Stimulated activated CD4-positive, alpha-beta T cell treated with anti-CD3 and anti-CD28 coated beads, Interleukin-15, amount 100 ng/mL, for 48 hours (primary cell): ENCODE results near the gene ACTN2.

Experiments used
- DNase-seq, 2 donors: peaks; one replicate each; pipeline ENCODE4 v3.0.0-alpha.2; 2020; ENCODE audit warnings: low read depth in 2 of 2

The ACTN2 gene

DNA sequence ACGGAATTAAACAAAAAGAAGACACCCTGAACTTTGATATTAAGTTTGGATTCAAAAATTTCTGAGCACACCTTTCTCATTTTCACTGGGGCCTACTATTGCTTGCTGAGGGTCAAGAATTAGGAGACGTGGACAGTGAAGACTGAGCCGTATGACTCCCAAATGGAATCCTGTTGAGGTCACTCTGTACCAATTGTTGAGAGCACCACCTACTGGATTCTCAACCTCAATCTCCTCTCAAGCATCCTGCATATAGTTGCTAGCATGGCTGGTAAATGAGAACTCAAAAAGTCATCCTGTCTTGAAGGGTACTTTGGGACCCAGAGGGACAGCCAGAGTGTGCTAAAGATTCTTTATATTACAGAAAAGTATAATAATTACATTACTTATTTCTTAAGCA lies 88.6 kb downstream of the ACTN2 start:
- DNase-seq: no peak

DNA sequence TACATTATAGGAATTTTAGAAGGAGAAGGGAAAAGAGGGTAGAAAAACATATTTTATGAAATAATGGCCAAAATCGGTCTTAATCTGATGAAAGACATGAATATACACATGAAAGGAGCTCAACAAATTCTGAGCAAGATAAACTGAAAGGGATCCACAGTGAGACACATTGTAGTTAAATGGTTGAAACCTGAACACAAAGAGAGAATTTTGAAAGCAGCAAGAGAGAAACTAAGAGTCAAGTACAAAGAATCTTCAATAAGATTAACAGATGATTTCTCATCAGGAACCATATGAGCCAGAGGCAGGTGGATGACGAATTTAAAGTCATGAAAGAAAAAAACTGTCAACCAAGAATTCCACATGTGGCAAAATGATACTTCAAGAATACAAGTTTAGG lies 93.0 kb downstream of the ACTN2 start:
- no peak for DNase-seq

DNA sequence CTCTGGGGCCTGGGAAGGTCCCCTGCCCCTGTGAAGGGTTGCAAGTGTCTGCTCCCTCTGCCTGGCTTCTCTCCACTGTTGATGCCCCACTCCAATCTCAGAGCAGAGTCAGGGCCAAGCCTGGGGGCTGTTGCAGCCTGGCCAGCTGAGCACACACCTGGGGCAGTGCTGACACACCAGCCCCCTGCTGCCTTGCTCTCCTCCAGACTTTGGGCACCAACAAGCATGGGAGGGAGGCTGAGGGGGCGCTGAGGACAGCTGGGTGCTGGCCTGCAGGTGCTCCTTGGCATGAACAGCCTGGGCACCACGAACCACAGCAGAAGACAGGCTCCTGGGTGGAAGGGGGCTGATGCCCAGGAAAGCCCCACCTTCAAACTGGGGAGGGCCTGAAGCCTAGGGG lies 99.2 kb downstream of the ACTN2 start:
- no peak for DNase-seq

DNA sequence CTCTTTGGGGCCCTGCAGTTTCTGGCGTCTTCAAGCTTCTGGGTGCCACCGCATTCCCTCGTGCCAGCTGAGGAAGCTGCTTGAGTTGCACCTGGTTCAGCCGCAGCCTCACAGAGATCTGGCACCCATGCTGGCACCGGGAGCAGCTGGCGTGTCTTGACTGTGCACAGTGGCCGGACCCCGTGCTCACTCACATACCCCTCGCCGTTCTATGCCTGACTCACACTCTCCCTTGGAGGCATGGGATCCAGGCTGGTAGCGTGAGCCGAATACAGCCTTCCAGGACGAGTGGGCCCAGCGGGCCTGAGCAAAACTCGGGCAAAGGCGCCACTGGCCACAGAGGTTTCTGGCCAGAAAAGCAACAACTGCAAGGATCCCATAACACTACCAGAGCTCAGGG lies 100.2 kb downstream of the ACTN2 start:
- DNase-seq: no peak

DNA sequence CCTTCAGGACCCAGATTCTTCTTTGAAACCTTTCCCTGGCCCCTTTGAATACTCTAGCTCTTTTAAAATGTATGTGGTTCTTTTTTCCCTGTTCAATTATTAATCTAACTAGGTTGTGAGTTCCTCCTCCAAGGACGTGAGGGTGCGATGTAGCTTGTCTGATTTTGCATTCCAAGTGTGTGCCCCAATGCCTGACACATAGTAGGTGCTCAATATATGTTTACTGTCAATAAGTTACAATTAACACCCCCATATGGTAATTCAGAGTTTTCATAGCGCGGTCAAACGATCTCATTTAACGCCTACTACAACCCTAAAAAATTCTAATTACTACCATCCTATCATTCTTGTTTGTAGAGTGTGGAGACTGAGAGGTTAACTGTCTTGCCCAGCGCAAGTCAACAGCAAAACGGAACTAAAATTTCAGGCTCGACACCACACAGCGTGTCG lies 108.3 kb downstream of the ACTN2 start:
- DNase-seq: no peak

DNA sequence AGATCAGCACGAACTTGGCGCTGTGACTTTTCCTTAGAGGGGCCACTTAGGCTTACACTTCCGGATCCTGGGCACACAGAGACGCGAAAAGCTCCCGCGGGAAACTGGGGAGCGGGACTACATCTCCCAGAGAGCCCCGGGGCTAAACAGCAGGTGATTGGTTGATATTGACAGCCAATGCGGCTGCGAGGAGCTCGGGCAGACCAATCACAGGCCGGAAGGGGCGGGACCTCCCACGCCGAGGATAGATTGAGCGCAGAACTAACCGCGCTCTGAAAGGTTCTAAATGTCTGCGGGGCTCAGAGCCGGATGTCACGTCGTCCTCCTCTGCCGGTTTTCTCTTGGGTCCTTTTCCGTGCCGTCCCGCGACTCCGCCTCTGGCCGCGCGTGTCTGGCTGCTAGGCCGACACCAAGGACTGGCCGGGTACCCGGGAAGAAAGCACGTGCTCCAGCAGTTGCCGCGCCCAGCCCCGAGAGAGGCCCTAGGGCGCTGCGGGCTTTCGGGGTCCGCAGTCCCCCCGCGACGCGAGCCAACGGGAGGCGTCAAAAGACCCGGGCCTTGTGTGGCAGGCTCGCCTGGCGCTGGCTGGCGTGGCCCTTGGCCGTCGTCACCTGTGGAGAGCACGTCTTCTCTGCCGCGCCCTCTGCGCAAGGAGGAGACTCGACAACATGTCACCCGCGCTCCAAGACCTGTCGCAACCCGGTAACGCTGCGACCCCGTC lies 108.9 kb downstream of the ACTN2 start, which contains the start of gene MTR:
TSS of gene MTR (plus strand) at position 258 of the 722 bp plus-strand sequence. CDS start at position 670, 412 bp downstream.
- DNase-seq: peak; percentile 94 to 96

DNA sequence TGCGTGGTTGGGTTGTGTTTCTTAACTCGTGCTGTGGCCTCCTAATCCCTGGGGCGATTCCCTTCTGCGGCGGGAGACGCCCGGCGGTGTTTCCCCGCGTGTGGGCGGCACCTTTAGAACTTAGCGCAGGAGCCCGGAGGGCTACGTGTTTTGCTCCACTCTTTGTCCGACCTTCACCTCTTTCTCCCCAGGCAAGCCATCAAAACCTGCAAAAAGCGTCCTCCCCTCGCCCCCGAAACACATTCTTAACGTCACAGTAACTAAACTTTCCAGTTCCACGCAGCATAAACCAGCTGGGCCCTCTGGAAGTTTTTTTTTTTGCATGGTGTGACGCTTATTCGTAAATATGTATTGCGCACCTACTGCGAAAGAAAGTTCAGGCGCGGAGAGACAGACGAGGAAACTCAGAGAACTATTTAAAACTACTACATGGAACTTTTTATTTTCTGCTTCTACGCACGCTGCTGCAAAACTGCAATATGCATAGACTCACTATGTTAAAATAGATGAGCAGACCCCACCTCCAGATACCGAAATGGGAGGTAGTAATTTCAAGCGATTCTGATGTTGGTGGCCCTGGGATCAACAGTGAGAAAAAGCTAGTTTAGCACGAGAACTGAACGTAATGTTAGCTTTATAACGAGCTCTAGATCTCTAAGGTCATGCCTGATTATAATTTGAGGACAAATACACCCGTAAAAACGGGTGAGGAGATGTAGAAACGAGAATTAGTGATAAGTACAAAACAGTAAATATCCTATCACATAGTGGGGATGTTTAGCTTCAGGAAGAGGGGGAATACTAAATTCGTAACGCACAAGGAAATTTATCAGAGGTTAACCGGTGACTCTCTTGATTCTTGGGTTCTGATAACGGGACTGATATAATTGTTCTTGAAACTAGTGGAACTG lies 109.7 kb downstream of the ACTN2 start:
- DNase-seq: peak in 1 of 2 donors; percentile 2

DNA sequence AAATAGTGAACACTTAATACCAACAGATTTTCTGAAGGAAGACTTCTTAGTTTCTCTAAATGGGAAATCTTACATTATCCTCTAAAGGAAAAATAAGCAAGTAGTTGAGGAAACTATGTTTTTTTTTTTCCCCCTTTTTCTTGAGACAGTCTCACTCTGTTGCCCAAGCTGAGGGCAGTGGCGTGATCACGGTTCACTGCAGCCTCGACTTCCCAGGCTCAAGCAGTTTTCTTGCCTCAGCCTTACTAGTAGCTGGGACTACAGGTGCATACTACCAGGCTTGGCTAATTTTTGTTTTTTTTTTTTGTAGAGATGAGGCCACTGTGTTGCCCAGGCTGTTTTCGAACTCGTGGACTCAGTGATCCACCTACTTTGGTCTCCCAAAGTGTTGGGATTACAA lies 112.7 kb downstream of the ACTN2 start:
- no peak for DNase-seq

DNA sequence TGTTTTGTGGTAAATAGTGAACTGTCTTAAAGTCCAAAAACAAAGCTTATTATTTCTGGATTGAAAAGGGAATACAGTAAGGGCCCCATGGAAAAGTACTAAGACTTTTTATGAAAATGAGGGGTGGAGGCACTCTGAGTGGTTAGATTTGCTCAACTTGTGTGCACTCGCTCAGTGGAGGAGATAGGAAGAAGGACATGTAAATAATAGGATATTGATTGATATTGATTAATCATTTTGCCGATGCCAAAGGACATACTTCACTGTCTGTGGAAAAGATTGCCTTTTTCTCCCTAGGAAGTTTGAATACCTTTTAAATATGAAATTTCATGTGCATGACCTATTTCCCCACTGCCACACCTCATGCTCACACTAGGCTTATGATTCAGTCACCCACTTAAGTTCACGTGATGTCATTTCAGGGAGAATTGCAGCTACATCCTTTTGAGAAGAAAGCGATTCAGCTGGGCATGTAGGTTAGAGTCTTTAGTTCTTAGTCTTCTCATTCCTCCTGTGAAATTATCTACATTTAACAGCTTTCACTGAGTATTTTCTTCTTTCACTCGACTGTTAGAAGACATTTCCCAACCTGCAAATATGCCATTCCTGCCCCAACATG lies 113.8 kb downstream of the ACTN2 start:
- no peak for DNase-seq

DNA sequence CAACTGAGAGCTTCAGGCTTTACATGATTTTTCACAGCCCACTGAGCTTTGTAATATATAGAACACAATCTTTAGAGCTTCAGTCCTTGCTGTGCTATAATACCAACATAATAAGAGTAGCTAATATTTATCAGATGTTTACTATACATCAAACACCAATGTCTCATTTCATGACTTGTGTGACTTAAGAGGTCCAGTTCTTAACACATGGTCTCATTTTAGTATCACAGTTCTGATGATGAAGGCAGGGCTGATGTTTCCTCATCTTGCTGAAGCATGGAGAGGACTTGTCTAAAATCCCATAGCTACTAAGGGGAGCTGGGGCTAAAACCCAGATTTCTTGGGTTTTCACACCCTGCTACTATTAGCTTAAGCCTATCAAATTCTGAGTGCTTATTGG lies 114.3 kb downstream of the ACTN2 start:
- no peak for DNase-seq

DNA sequence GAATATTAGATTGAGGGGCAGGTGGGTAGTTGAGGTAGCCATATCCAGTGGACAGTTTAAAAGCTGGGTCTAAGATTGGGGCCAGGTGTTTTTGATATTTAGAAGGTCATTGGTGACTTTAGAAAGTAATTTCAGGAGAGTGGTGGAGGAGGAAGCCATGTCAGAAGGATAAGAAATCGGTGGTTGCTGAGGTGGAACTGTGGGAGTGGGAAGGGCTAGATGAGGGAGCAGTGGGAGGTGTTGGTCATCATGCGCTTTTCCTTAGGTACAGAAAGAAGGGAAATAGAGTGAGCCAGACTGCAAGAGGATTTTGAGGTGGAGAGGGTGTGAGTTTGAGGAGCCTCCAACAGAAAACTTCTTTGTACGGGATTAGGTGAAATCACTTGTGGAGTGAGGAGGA lies 116.0 kb downstream of the ACTN2 start:
- DNase-seq: no peak

DNA sequence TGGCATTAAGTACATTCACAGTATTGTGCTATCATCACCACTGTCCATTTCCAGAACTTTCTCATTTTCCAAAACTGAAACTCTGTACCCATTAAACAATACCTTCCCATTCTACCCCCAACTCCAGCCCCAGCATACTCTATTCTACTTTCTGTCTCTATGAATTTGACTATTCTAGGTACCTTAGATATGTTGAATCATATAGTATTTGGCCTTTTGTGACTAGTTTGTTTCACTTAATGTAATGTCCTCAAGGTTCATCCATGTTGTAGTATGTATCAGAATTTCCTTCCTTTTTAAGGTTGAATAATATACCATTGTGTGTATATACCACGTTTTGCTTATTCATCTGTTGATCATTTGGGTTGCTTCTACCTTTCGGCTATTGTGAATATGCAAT lies 120.3 kb downstream of the ACTN2 start:
- DNase-seq: no peak

DNA sequence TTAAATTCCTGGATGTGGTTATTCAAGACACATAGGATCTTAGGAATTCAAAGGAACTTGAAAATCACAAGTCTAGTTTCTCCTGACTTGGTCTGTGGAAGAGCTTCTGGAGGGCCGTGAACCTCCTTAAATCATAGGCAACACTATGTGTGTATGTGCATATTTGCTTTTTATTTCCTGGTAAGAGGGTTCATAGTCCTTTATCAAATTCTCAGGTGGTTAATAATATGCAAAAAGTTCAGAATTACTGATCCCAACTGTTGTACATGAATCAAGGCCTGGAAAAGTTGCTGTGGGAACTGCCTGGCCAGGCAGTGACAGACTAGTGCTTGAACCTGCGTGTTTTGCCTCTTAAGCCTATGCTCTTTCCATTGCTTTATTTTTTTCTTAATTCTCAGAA lies 121.7 kb downstream of the ACTN2 start:
- DNase-seq: no peak

DNA sequence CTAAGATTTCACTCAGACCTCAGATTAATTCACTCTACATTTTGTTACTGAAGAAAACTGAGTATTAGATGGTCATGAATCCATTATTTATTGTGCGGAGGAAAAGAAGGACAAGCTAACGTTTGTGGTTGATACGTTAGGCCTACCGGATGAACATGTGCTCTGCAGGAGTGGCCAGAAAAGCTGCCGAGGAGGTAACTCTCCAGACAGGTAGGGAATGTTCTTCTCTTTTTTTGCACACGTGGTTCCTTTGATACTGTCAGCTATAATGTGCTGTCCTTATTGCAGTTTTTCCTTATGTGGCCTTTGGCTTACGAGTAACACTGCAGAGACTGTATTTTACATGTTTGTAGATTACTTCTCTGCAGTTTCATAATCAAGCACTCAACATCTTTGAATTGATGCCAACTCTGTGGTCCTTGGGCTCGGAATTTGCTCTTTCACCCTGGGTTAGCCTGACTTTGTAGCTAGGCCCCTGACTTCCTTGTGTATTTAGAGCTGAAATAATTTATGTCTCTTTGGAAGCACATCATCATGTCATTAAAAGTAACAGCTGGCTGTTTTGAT lies 122.3 kb downstream of the ACTN2 start:
- DNase-seq: no peak

DNA sequence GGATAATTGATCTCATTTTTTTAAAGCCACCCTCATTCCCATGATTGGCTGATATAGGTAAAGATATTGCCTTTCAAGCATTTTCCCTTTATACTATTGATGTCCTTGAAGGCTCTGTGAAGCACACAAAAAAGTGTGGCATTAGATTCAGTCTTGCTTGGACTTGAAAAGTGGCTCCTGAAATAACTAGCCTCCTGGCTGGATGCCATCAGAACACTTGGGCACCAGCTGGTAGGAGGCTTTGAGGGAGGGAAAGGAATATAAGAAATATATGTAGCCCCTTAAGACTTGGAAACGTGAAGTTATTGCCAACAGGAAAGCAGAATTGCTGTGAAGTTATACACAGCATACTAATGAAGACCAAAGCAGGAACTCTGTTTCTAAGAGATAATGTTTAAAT lies 122.8 kb downstream of the ACTN2 start:
- DNase-seq: no peak

DNA sequence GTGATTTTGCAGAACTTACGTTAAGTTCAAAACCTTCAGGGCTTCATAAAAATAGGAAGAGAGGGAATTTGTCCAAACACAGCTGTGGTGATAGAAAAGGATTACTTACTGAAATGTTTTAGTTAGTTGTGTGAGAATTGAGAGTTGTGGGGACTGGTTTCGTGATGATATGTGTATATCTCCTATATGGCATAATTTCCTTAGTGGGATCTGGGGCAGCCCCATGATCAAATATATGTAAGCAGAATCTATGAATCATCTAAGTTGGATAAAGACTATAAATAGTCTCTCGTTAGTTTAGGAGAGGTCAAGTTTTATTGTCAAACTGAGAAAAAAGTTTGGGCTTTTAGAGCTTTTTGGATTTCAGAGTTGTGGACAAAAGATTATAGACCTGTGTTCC lies 123.7 kb downstream of the ACTN2 start:
- DNase-seq: no peak

DNA sequence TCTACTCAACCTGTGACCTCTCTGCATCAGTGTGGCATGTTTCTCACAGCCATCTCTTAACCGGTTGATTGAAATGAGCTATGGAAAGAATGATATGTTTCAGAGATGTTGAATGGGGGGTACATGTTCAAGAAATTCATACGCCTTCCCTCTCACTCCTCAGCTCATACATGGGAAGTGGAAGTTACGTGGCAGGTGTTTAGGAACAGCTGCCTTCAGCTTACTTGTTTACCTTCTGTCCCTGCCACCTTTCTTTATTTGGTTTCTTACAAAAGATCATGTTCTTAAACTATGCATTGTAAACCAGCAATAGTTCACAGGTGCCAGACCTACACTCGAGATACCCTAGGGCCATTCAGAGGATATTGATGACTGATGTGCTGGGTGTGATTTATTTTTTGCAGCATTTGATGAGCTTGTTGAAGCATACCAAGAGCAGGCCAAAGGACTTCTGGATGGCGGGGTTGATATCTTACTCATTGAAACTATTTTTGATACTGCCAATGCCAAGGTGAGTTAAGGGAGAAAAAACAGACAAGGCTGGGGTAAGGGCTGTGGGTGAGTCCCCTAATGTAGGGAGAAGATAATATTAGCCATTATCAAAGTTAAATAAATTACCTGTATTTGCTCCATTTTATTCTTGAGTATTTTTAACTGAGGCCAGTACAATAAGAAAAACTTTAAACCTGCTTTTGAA lies 126.2 kb downstream of the ACTN2 start:
- DNase-seq: no peak
